Stimulated activated CD4-positive, alpha-beta T cell treated with anti-CD3 and anti-CD28 coated beads, Interleukin-12 subunit alpha, Interleukin-12 subunit beta, amount 100 ng/mL, for 48 hours (primary cell): ENCODE results near the gene AQP3.
"Not testable (repeated sequence)": the region's sequence is repeated elsewhere in the genome, so short reads cannot be mapped to it uniquely, and the experiment has no call there.

Experiments used
- DNase-seq, 3 donors: peaks; one replicate each; pipeline ENCODE4 v3.0.0-alpha.2; 2020; ENCODE audit warnings: low read depth in 2 of 3, low spot score in 1 of 3

AQP3 gene

DNA sequence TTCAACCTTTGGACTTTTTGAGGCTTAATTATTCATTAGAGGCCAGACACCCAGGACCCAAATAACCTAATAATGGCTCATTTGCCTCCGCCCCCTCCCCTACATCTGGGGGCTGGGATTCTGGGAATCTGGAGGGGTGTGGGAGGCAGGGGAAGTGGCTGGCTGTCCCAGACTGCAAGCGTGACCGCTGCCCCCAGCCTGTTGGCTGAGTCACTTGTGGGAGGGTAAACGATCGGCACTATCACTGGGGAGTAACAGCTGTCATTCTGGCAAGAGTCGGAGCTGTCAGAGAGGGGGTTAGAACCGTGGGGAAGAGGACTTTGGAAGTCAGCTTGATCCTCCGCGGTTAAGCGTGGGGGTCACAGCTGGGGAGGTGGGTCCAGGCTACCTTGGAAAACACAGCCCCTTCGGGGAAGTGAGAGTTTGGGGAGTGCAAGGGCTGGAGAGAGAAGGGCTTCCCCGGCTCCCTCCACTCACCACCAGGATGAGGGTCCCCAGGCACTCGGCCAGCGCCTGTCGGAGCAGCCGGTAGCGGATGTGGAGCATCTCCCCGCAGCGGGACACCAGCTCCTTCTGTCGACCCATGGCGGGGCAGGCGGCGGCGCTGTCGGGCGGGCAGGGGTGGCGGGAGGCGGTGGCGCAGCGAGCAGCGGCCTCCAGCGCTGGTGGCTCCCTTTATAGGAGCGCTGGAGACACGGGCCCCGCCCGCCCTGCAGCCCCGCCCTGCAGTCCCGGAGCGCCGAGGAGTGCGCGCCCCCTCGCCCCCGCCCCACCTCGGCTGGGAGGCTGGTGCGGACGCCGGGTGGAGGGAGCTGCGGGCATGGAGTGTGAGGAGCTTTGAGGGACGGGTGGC, at the start of gene AQP3:
AQP3 (minus strand) TSS at position 648 of the 853 bp plus-strand sequence; CDS start at position 585, 63 bp downstream.
- peak; percentile 41 to 55 (median 48) for DNase-seq

DNA sequence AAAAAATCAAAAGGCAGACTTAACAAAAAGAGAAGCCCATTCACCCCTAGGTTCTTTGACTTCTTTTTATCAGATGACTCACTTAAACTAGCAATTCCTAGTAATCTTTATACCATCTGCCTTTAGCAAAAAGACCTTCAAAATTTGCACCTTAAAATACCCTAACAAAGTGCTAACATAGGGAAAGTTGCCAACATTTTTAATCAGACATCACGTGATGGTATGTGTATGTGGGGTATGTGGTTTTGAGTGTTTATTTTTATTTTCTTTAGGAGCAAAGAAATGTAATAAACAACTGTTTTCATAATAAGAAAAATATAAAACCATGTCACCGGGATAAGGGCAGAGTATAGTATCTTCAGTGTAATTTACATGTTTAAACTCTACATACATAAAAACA, 46.4 kb upstream of the AQP3 start:
- DNase-seq = not testable (repeated sequence)

DNA sequence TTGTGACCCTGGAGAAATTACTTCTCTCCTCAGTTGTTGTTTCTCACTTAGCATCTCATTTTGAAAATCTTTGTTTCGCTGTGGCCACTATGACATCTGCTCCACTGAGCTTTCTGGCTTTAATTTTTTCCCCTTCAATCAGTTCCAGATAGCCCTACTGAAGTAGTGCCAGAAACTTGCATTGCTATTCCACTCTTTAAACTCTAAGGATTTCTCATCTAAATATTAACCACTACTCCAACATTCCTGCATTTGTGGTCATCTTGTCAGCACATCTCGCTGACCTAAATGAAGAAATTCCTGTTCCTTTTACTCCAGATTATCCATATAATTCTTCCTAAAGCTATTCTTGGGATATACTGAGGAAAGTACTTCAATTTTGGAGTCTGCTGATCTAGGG, 41.7 kb upstream of the AQP3 start:
- DNase-seq = no peak

DNA sequence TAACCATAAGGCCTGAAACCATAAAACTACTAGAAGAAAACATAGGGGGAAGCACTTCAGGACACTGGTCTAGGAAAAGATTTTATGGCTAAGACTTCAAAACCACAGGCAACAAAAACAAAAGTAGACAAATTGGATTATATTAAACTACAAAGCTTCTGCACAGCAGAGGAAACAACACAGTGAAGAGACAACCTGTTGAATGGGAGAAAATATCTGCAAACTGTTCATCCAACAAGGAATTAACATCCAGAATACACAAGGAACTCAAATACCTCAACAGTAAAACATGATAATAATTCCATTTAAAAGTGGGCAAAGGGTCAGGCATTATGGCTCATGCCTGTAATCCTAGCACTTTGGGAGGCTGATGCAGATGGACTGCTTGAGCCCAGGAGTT, 37.9 kb upstream of the AQP3 start:
- not testable (repeated sequence) for DNase-seq

DNA sequence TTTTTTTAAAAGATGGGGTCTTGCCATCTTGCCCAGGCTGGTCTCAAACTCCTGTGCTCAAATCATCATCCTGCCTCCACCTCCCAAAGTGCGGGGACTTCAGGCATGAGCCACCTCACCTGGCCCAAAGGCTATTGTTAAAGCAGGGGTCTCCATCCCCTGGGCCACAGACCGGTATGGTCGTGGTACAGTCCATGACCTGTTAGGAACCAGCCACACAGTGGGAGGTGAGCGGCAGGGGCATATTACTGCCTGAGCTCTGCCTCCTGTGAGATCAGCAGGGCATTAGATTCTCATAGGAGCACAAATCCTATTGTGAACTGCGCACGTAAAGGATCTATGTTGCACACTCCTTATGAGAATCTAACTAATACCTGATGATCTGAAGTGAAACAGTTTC, 33.6 kb upstream of the AQP3 start:
- DNase-seq = no peak

DNA sequence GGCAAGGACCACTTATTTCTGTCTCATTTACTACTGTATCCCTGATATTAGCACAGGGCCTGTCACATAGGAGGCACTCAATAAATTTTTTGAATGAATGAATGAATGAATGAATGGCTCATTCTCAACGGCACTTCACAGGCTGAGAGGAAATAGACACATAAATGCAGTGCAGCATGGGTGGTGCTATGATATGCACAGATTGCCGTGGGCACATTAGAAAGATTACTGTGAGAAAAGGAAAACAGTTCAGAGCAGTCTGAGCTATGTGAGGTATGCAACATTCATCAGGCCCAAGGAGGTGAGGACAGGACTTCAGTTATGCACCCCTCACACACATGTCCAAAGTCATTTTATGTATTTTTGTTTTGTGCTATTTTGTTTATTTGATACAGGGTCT, 32.7 kb upstream of the AQP3 start:
- DNase-seq = no peak

DNA sequence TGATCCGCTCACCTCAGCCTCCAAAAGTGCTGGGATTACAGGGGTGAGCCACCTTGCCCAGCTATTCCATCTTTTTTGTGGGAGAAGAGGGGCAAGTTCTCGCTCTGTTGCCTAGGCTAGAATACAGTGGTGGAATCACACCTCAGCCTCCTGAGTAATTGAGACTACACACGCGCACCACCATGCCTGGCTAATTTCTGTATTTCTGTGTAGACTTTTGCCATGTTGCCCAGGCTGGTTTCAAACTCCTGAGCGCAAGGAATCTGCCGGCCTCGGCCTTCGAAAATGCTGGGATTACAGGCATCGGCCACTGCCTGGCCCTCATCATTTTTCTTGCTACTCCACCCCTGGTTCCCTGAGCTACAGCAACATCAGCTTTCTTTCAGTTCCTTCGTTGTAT, 29.1 kb upstream of the AQP3 start:
- no peak for DNase-seq

DNA sequence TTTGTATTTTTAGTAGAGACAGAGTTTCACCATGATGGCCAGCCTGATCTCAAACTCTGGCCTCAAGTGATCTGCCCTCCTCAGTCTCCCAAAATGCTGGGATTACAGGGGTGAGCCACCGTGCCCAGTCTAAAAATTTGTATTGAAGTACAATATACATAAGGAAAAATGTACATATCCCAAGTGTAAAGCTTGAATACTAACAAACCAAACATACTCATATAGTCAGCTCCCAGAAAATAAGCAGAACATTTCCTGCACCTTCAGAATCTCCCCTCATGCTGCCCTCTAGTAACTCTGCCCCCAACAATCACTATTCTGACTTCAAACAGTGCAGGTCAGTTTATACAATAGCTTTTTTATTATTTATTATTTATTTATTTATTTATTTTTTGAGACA, 28.0 kb upstream of the AQP3 start:
- no peak for DNase-seq

DNA sequence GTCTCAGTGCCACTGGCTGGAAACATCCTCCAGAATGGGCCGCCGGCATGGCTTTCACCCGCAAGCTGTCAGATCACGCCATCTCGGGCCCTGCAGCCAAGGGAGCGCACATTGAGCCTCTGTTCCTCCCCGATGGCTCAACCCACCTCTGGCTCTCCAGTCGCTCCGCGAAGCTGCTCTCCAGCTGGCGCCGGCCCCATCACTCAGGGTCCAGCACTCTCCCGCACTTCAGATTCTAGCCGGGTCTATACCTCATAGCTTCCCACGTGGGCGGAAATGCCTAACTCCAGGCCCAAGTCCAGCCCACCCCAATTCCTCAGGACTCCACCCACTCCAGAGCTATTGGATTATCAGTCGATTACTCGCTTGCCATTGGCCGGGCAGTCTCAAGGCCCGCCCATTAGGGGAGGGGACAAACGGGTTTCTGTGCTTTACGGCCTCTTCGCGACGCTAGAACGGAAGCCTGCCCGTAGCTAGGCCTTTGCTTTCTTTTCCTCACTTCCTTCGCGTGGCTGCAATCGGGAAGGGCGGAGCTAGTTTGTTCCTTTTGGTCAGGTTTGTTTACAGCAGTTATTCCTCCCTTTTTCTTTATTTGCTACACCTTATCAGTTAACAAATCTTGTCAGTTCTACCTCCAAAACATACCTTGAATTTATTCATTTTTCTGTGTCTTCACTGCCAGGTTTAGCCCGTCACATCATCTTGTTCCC, 26.4 kb upstream of the AQP3 start, which contains the start of gene NOL6:
NOL6 (minus strand) TSS at position 282 of the 710 bp plus-strand sequence; CDS start at position 200, 82 bp downstream.
- DNase-seq = peak; percentile 96 to 98 (median 97)

DNA sequence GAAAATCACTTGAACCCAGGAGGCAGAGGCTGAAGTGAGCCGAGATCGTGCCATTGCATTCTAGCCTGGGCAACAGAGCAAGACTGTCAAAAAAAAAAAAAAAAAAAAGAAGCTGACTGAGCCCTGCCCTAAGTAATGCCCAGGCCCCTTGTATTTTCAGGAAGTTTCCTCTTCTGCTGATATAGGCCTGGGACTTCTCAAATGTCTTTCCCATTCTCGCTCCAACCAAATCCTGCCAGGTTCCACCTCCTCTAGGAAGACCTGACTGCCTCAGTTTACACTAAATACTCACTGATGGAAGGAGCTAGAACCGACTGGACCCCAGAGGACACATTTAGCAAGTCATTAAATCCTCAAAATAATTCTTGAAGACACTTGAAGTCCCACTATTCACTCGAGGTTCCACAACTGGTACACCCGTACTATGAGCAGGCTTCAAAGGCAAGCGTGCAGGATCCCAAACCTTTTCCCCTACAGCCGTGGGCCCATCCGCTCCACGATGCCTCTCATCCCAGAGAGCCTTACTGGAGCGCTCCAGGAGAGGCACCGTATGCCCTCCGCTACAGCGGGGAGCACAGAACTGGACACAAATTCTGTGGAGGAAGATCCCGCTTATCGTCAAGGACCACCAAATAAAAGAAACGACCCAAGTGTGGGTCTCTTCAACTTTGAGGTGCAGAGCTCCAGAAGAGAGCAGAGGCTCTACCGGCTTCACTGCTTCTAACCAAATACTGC, 25.7 kb upstream of the AQP3 start:
- no peak for DNase-seq

DNA sequence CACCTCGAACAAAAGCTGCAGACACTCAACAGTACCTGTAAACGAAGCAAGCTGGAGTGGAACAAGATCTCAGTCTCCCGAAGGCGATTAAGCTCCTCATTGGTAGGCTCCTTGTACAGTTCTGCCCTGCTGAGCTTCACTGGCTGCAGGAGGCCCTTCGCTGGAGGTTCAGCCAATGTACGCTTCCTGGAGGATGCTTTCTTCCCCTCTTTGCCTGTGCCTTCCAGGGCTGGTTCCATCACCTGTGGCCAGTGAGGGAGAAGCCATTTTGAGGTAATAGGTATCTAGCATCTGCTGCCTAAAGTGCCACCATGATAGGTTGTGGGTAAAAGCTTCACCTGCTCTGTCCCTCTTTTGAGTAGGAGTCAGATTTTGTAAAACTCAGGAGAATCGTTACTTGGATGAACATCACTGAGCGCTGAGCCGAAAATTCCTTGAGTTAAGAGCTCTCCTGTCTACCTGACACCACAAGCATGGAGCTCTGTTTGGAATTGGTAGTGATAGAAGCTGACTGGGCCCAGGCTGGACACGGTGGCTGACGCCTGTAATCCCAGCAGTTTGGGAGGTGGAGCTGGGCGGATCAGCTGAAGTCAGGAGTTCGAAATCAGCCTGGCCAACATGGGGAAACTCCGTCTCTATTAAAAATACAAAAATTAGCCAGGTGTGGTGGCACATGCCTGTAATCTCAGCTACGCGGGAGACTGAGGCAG, 24.9 kb upstream of the AQP3 start:
- DNase-seq = no peak

DNA sequence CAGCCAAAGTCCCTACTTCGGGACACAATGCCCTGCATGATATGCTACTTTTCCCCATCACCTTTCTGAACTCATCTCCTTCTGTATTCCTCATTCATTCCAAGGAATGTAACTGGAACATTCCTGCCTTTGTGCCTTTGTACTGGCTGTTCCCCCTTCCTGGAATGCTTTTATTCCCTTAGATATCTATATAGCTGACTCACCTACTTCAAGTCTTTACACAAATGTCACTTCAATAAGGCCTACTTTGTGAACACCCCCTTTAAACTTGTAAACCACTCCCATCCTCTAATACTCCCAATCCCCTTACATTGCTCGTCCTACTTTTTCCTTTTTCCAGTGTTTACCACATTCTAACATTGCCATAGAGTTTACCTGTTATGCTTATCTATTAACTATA, 24.0 kb upstream of the AQP3 start:
- DNase-seq = no peak

DNA sequence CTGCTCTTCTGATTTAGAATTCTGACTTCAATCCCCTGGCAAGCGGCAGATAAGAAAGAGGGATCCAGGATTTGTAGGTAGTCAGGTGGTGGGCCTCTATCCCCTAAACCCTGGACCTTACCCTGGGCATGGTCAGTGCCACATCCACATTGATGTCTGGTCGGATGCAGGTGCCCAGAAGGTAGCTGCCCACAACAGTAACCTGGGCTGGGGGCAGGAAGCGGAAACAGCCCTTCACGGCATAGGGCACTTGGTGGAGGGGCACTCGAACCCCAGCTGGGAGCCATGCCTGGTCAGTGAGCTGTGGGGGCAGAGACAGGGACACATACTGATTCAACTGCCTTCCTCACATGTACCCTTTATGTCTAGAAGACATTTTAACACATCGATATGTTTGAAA, 22.5 kb upstream of the AQP3 start:
- no peak for DNase-seq

DNA sequence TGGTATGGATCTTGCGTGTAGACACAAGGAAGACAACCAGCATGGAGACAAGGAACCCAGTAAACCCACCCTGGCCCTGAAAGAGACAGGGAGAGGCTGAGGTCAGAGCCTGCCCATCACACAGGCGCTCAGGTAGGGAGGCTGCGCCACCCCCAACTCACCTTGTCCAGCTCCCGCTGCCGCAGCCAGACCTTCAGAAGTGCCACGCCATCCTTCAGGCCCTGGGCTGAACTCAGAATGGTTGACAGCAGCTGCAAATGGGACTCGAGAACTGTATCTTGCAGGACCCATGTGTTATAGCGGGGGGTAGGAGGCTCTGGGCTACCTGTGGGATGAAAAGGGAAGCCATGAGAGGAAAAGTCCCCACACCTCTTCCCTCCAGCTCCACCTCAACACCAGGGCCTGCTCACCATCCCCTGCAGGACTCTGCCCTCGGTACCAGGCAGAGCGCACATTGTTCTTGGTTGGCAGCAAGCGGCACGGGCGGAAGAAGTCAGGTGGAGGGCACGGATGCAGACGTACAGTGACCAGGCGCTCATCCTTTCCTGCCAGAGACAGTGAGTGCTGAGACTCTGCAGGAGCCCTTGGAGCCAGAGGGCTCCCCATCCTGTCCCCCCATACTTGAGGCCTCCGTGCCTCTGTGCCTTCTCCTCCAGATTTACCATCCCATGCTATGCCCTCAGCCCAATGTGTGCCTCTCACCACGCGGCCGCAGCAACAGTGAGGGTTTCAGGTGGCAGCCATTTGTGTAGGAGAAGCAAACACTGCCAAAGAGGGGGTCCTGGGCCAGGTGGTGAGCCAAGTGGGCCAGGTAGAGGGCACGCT, 21.6 kb upstream of the AQP3 start:
- no peak for DNase-seq

DNA sequence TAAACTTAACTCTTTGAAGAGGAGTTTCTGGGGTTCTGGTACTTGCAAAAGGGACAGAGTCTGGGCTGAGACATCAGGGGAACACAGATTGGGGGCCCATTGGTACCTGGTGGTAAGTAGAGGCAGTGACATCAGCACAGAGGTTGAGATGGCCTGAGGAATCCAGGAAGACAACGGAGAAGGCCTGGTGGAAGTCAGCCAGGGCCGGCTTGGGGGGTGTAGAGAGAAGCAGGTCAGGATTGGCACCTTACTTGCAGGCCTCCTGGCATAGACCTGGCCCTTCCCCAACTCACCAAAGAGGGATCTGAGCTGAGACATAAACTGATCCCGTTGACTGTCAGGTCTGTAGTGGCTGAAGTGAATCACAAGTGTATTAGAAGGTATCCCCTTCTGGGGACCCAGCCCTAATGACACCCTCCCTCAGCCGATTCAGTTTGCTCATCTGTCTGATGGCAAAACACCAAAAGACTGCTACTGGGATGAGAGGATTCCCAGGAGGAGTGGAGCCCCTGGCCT, 20.9 kb upstream of the AQP3 start:
- no peak for DNase-seq

DNA sequence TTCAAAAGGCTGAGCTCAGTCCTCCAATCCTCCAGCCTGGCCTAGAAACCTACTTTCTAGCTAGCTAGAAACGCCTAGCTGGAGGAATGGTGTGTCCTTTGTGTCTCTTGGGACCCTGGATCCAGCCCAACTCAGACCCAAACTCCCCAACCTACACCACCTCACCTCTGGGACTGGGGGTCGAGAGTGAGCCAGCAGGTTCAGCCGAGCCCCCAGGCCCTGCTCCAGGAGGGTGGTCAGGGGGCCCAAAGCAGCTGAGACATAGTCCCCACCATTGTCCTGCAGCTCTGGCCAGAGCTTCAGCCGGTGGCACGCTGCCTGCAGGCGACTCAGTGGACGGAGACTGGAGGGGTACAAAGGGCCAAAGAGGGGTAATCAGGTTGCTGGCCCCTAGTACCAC, 20.1 kb upstream of the AQP3 start:
- no peak for DNase-seq

DNA sequence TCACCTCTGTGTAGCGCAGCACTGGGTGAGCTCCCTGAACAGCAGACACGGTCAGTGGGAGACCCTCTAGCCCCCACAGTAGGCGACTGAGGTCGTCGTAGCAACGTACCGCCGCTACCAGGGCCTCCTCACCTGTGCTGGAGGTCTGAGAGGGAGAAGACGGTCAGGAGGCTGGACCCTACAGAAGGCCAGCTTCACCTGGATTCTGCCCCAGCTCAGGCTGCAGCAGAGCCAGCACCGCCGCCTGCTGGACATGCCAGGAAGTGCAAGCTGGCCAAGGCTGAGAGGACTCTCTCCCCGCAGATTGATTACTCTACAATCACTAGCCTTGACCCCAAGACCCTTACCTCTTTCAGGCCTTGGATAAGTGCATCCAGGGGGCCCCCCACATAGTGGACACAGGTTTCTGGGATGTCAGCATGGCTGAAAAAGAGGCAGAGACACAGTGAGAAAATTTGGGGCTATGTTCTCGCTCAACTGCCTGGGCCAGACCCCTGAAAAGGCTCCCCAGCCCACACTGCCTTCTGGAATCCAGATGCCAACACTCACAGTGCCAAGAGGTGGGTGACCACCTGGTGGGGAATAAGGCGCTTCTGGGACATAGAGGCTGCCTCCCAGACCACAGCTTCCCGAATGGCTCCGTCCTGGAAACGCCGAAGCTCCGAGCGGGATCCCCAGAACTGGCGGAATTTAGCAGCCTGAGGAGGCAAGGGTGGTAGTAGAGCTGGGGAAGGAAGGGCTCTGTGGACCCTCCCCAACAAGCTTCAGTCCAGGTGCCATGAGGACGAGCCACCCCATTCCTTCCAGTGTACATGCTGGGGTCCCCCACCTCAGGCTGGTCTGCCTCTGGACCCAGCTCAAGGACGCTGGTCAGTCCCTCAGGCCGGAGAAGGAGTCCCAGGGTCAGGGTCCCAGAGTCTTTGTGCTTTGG, 19.4 kb upstream of the AQP3 start:
- peak; percentile 42 to 77 (median 67) for DNase-seq

DNA sequence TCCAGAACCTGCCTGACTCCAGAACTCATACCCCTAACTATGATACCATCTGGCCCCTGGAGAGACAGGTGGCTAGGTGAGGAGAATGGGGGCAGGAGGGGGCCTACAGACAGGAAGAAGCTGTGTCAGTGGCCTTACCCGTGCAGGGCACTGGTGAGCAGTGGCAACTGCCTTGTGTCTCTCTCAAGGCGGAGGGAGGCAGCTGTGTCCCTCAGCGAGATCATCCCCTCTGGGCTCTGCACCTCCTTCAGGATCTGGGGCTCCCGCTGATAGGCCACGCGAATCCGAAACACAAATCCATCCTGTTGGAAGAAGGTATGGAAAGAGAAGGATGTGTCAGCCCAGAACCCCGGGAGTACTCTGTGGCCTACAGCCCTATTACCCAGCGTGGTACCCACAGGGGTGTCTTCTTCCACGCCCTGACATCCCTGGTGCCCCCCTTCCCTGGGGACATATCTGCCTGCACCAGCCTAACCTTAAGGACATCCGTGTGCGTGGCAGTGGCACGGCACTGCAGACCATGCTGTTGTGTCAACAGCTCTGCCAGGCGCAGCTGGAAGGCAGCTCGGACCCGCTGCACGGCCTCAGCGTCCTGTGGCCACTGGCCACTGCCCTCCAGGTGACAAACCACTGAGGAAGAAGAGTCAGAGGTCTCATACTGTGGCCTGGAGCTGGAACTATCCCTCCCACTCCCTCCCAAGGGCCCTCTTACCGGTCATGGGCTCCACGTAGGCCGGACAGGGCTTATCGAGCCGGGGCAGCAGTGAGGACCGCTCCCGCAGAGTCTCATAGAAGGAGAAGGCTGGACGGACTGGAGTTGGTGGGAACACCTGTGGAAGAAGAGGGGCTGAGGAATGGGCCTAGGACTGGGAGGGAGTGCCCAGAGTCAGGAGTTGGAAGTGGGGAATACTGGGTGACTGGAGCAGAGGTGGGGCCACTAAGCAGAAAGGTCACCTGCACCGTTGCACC, 18.5 kb upstream of the AQP3 start:
- no peak for DNase-seq
